GM21526 (cell line): ENCODE results near the gene CDH12.
"Not testable (repeated sequence)": the region's sequence is repeated elsewhere in the genome, so short reads cannot be mapped to it uniquely, and the experiment has no call there.

Source experiments
- ATAC-seq: cut with Tn5 transposase; IDR thresholded peaks from one replicate; pipeline ENCODE4 v1.9.1; 2021; ENCODE audit warnings: moderate library complexity; ENCODE audit not compliant: unreplicated experiment, low FRiP score

CDH12 gene

GRCh38 chr5:22480305-22480704 lies 372.8 kb downstream of the CDH12 start:
- ATAC-seq = no peak

GRCh38 chr5:22473886-22474285 lies 379.3 kb downstream of the CDH12 start:
- ATAC-seq = no peak

GRCh38 chr5:22471154-22471553 lies 382.0 kb downstream of the CDH12 start:
- no peak for ATAC-seq

- ATAC-seq = no peak
Observed at GRCh38 chr5:22470408-22470807, 382.7 kb downstream of the CDH12 start.

- ATAC-seq = no peak
Observed at GRCh38 chr5:22465616-22466015, 387.5 kb downstream of the CDH12 start.

GRCh38 chr5:22465177-22465576 lies 388.0 kb downstream of the CDH12 start:
- ATAC-seq = no peak

- no peak for ATAC-seq
Observed at GRCh38 chr5:22460189-22460588, 393.0 kb downstream of the CDH12 start.

- no peak for ATAC-seq
Observed at GRCh38 chr5:22432905-22433304, 420.2 kb downstream of the CDH12 start.

GRCh38 chr5:22431840-22432239 lies 421.3 kb downstream of the CDH12 start:
- ATAC-seq = no peak

- ATAC-seq = no peak
Observed at GRCh38 chr5:22431406-22431805, 421.7 kb downstream of the CDH12 start.

- no peak for ATAC-seq
Observed at GRCh38 chr5:22411554-22412349, 441.4 kb downstream of the CDH12 start.

- no peak for ATAC-seq
Observed at GRCh38 chr5:22391956-22392355, 461.2 kb downstream of the CDH12 start.

GRCh38 chr5:22390888-22391287 lies 462.3 kb downstream of the CDH12 start:
- ATAC-seq = no peak

GRCh38 chr5:22372826-22373660 lies 480.1 kb downstream of the CDH12 start:
- ATAC-seq = no peak

GRCh38 chr5:22372376-22372775 lies 480.8 kb downstream of the CDH12 start:
- no peak for ATAC-seq

- ATAC-seq = no peak
Observed at GRCh38 chr5:22354956-22355355, 498.2 kb downstream of the CDH12 start.

GRCh38 chr5:22352493-22352892 lies 500.7 kb downstream of the CDH12 start:
- ATAC-seq = no peak

GRCh38 chr5:22351178-22351577 lies 502.0 kb downstream of the CDH12 start:
- ATAC-seq = no peak

GRCh38 chr5:22348027-22348426 lies 505.1 kb downstream of the CDH12 start:
- ATAC-seq = no peak

GRCh38 chr5:22344000-22344399 lies 509.1 kb downstream of the CDH12 start:
- ATAC-seq = no peak

- ATAC-seq = no peak
Observed at GRCh38 chr5:22341406-22341805, 511.7 kb downstream of the CDH12 start.

GRCh38 chr5:22332949-22333348 lies 520.2 kb downstream of the CDH12 start:
- ATAC-seq = not testable (repeated sequence)
